HPDE6-E6E7 (cell line): Measurements from ENCODE around the gene AKIRIN1.
"Not testable (repeated sequence)": the region's sequence is repeated elsewhere in the genome, so short reads cannot be mapped to it uniquely, and the experiment has no call there.

ENCODE experiments used
- DNase-seq: peaks from one replicate; pipeline ENCODE4 v3.0.0; 2011; ENCODE audit warnings: missing footprints; ENCODE audit errors: extremely low spot score

AKIRIN1 gene

DNA sequence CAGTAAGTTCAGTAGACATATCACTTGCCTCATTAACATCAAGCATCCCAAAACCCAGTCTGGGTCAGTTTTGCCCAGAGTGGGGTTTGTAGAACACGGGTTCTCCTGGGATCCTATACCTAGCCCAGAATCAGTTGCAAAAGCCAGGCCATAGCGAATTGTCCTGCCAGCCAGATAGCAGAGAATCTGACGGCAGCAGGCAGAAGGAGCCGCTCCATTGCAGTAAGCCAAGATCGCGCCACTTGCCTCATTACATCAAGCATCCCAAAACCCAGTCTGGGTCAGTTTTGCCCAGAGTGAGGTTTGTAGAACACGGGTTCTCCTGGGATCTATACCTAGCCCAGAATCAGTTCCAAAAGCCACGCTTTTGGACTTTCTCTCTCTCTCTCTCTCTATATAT is 54.2 kb downstream of the AKIRIN1 start:
- DNase-seq = no peak

- no peak for DNase-seq
These were observed 55.6 kb downstream of the AKIRIN1 start for GRCh38 chr1:39046613-39047210.

GRCh38 chr1:39047374-39048229 is 56.5 kb downstream of the AKIRIN1 start:
- peak; percentile 27 for DNase-seq

DNA sequence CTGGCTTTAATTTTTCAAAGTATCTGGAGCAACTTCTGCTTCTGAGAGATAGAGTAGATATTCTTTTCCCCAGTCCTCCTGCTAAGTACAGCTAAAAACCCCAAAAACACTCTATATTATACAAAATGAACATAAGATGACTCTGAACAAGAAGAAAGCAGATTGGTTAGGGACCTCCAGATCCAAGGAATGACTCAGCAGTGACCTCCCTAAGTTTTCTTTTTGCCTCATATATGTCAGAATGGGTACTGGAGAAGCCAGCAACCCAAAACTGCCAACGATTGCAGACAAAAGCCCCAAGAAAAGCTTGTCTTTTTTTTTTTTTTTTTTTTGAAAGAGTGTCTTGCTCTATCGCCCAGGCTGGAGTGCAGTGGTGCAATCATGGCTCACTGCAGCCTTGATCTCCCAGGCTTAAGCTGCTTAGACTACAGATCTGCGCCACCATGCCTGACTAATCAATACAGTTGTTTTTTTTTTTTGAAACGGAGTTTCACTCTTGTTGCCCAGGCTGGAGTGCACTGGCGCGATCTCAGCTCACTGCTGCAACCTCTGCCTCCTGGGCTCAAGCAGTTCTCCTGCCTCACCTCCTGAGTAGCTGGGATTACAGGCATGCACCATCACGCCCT is 57.8 kb downstream of the AKIRIN1 start:
- no peak for DNase-seq

DNA sequence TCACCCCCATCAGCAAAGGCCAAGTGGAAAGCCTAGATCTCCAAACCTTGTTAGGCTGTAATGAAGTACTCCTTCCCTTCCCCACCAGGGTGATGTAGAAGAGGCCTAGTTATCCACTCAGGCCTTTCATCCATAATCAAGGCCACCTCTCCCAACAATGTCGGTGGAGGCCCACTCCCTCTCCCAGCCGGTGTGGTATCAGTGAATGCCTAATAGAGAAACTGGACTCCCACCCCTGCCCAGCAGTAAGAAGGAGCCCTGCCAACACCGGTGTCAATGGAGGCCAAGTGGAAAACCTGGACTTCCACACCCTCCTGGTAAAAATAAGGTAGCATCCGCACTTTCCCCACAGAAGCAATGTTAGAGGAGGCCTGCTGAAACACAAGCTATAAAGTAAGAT is 58.9 kb downstream of the AKIRIN1 start:
- DNase-seq = no peak

DNA sequence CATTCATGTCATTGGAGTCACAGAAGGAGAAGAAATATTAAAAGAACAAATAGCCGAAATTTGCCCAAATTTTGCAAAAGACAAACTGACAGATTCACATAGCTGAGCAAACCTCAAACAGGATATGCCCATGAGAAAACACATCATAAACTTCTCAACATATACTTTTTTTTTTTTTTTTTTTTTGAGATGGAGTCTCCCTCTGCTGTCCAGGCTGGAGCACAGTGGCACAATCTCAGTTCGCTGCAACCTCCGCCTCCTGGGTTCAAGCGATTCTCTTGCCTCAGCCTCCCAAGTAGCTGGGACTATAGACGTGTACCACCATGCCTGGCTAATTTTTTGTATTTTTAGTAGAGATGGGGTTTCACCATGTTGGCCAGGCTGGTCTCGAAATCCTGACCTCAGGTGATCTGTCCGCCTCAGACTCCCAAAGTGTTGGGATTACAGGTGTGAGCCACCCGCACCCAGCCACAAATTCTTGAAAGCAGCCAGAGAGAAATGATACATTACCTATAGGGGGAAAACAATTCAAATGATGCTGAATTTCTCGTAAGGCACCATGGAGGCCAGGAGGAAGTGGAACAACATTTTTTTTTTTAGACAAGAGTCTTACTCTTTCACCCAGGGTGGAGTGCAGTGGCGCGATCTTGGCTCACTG is 60.2 kb downstream of the AKIRIN1 start:
- DNase-seq = not testable (repeated sequence)

- DNase-seq = no peak
These were observed 60.9 kb downstream of the AKIRIN1 start for GRCh38 chr1:39051956-39052355.

- not testable (repeated sequence) for DNase-seq
These were observed 64.2 kb downstream of the AKIRIN1 start for GRCh38 chr1:39055213-39055710.
